ENCODE measurements around the gene PLXNA4.

DNA sequence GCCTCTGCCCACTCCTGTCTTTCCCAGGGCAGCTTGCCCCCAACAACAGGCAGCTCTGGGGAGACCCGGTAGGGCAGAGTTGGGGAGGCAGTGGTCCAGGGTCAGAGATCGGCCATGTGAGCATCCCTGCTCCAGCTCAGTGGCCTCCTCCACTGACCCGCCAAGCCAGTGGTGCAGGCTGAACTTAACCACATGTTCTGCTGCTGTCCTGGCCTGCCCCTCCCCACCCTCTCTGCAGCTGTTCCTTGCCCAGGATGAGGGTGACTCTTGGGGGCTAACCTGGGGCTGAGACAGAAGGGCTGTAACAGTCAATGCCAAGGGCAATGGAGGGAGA is 349.3 kb downstream of the PLXNA4 start:
- TF ChIP-seq, protein P1, sequence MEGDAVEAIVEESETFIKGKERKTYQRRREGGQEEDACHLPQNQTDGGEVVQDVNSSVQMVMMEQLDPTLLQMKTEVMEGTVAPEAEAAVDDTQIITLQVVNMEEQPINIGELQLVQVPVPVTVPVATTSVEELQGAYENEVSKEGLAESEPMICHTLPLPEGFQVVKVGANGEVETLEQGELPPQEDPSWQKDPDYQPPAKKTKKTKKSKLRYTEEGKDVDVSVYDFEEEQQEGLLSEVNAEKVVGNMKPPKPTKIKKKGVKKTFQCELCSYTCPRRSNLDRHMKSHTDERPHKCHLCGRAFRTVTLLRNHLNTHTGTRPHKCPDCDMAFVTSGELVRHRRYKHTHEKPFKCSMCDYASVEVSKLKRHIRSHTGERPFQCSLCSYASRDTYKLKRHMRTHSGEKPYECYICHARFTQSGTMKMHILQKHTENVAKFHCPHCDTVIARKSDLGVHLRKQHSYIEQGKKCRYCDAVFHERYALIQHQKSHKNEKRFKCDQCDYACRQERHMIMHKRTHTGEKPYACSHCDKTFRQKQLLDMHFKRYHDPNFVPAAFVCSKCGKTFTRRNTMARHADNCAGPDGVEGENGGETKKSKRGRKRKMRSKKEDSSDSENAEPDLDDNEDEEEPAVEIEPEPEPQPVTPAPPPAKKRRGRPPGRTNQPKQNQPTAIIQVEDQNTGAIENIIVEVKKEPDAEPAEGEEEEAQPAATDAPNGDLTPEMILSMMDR (IDR thresholded peaks at IDR 0.05): no peak
- TF ChIP-seq POLR2A (IDR thresholded peaks at IDR 0.05): no peak
